Ascending aorta (tissue), 2 donors: ENCODE data around the gene CXCL12. TPM values are rescaled to one million over a fixed set of nuclear protein-coding genes. Genes with fewer than 3 reads are reported as not detected.

Experiments used
- DNase-seq, 2 donors: peaks; one replicate each; pipeline ENCODE4 v3.0.0-alpha.2; 2019; ENCODE audit warnings: low spot score in 2 of 2
- H3K27ac ChIP-seq, 2 donors: fragments of 200-600 bp; sonication (generic); one replicate each; pipeline ENCODE4 v1.5.1; 2016 to 2017; ENCODE audit warnings: mild to moderate bottlenecking in 1 of 2
- H3K27me3 ChIP-seq: fragments of 200-600 bp; sonication (generic); one replicate; pipeline ENCODE4 v1.5.1; 2017
- H3K36me3 ChIP-seq, 2 donors: fragments of 200-600 bp; sonication (generic); one replicate each; pipeline ENCODE4 v1.5.1; 2016
- H3K4me1 ChIP-seq, 2 donors: fragments of 200-600 bp; sonication (generic); one replicate each; pipeline ENCODE4 v1.5.1; 2016 to 2017; ENCODE audit warnings: mild to moderate bottlenecking in 1 of 2
- H3K4me3 ChIP-seq, 2 donors: fragments of 200-600 bp; sonication (generic); one replicate each; pipeline ENCODE4 v1.5.1; 2016 to 2017; ENCODE audit warnings: mild to moderate bottlenecking in 1 of 2
- H3K9me3 ChIP-seq, 2 donors: fragments of 200-600 bp; sonication (generic); one replicate each; pipeline ENCODE4 v1.5.1; 2016
- intact Hi-C: fragments of 100-400 bp; cut with DNase I; formaldehyde crosslinking; loops from one replicate; pipeline ENCODE4 v1.15.1; 2023
- total RNA-seq: library from RNA; depleted of rRNA; stranded (reverse); fragments of >200 nt; gene quantifications from one replicate; pipeline ENCODE4 v1.1.0, GENCODE V29; 2016
- TF ChIP-seq, protein P1 (sequence below), 3 experiments: fragments of 200-600 bp in 2 of 3; fragments of 450-650 bp in 1 of 3; sonication (generic) in 2 of 3; IDR thresholded peaks; one replicate each; pipeline ENCODE4 v1.5.1; 2016 to 2019; ENCODE audit warnings: antibody characterized with exemption in 3 of 3, mild to moderate bottlenecking in 1 of 3, moderate library complexity in 1 of 3

Gene CXCL12
- total RNA-seq, 1 donor from 2014 or later, result 288 TPM

DNA sequence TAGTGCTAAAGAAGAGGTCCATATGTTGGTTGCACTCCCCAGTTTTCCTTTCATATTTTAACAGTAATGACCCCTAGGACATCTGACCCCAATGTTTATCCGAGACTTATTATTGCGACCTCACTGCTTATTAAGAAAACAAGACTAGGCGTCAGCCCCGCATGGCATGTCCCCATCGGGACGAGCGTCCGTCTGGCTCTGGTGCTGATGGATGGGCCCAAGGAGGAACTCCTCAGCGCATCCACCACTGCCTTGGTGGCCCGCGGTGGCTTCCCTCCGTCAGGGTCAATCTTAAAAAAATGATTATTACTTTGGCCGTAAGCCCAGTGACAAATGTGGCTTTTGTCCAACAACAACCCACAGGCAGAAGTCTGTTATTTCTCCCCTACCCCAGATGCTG lies 40.1 kb upstream of the CXCL12 start:
- DNase-seq, result peak in 1 of 2 donors; percentile 39
- intact Hi-C loops, result no loop called here
- Histone ChIP-seq H3K27ac (no peak overlapping the region), H3K4me3 (no peak overlapping the region), H3K27me3 (no peaks in the 10 kb centered on the region), H3K36me3 (no peaks in the 10 kb centered on the region), H3K9me3 (peaks cover 0 to 2% of the 10 kb centered on the region in 2 donors), H3K4me1 (no peaks in the 10 kb centered on the region)
- TF ChIP-seq, protein P1, sequence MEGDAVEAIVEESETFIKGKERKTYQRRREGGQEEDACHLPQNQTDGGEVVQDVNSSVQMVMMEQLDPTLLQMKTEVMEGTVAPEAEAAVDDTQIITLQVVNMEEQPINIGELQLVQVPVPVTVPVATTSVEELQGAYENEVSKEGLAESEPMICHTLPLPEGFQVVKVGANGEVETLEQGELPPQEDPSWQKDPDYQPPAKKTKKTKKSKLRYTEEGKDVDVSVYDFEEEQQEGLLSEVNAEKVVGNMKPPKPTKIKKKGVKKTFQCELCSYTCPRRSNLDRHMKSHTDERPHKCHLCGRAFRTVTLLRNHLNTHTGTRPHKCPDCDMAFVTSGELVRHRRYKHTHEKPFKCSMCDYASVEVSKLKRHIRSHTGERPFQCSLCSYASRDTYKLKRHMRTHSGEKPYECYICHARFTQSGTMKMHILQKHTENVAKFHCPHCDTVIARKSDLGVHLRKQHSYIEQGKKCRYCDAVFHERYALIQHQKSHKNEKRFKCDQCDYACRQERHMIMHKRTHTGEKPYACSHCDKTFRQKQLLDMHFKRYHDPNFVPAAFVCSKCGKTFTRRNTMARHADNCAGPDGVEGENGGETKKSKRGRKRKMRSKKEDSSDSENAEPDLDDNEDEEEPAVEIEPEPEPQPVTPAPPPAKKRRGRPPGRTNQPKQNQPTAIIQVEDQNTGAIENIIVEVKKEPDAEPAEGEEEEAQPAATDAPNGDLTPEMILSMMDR (IDR thresholded peaks at IDR 0.05), result no peak

DNA sequence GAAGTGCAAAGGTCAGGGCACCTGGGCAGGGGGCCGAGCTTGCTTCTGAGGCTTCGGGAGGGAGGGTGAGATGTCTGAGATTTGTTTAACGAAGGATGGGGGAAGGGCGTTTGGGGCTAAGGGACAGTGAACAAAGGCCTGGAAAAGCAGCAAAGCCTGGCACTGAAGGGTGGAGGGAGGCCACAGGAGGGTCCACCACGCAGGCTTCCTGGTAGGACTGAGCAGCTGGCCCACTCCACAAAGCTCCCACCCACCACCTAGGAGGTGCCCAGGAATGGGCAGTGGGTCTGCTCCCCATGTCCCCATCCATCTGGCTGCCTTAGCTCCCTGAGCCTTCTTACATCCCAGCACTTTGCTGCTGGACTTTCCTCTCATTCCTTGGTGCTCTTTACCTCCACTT lies 39.4 kb upstream of the CXCL12 start:
- TF ChIP-seq, protein P1 (IDR thresholded peaks at IDR 0.05), result no peak
- no peak overlapping the region for H3K4me3 ChIP-seq
- no peaks in the 10 kb centered on the region for H3K36me3 ChIP-seq
- peak in 1 of 2 donors; percentile 48 for DNase-seq
- no peak overlapping the region for H3K27ac ChIP-seq
- H3K27me3 ChIP-seq, result no peaks in the 10 kb centered on the region
- intact Hi-C loops, result no loop called here
- H3K4me1 ChIP-seq, result no peaks in the 10 kb centered on the region
- no peaks in the 10 kb centered on the region for H3K9me3 ChIP-seq

DNA sequence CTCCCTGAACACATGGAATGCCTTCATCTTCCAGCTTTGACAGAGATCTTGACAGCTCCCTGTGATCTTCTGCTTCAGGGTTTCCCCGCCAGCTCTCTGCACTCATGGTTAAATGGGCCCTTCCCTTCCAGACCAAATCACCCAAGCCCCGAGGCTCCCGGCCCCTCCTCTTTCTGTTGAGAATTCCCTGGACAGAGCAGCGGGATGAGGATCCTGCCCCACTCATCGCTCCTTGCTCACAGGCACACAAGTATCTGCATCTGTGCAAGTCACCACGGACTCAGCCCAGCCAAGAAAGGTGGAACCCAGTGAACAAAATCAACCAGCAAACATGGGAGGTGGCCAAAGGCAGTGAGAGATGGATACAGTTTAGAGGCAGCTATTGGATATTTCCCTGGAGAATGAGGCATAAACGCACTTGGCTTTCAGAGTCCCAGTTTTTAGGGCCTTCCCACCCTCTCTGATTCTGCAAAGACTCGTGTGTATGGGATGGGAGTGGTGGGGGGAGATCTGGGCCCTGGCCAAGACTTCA lies 37.7 kb upstream of the CXCL12 start:
- intact Hi-C loops, result no loop called here
- DNase-seq, result peak in 1 of 2 donors; percentile 21
- no peak overlapping the region for H3K4me3 ChIP-seq
- no peak overlapping the region for H3K27ac ChIP-seq
- H3K36me3 ChIP-seq, result no peaks in the 10 kb centered on the region
- no peaks in the 10 kb centered on the region for H3K4me1 ChIP-seq
- no peaks in the 10 kb centered on the region for H3K9me3 ChIP-seq
- TF ChIP-seq, protein P1 (IDR thresholded peaks at IDR 0.05), result no peak
- no peaks in the 10 kb centered on the region for H3K27me3 ChIP-seq

DNA sequence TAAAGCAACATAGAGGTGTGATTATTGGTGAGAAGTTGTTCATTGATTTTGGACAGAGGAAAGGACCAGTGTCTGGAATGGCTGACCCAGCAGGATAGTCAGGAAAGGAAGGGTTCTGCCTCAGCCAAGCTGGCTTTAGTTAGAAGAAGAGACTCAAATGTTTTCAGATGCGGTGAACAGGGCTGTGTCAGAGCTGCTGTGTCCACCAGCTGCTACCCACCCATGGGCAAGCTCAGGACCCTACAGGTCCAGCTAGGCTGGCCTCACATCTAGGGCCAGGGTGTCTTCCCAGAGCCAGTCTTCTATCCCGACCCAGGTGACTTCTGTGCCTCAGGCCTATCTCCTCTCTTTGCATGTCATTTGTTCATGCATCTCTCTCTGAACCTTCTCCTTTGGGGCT lies 37.3 kb upstream of the CXCL12 start:
- H3K9me3 ChIP-seq, result no peaks in the 10 kb centered on the region
- H3K4me3 ChIP-seq, result no peak overlapping the region
- no peaks in the 10 kb centered on the region for H3K27me3 ChIP-seq
- TF ChIP-seq, protein P1 (IDR thresholded peaks at IDR 0.05), result no peak
- intact Hi-C loops, result no loop called here
- H3K27ac ChIP-seq, result no peak overlapping the region
- peak in 1 of 2 donors; percentile 52 for DNase-seq
- H3K36me3 ChIP-seq, result no peaks in the 10 kb centered on the region
- peaks cover 0 to under 1% of the 10 kb centered on the region in 2 donors for H3K4me1 ChIP-seq

DNA sequence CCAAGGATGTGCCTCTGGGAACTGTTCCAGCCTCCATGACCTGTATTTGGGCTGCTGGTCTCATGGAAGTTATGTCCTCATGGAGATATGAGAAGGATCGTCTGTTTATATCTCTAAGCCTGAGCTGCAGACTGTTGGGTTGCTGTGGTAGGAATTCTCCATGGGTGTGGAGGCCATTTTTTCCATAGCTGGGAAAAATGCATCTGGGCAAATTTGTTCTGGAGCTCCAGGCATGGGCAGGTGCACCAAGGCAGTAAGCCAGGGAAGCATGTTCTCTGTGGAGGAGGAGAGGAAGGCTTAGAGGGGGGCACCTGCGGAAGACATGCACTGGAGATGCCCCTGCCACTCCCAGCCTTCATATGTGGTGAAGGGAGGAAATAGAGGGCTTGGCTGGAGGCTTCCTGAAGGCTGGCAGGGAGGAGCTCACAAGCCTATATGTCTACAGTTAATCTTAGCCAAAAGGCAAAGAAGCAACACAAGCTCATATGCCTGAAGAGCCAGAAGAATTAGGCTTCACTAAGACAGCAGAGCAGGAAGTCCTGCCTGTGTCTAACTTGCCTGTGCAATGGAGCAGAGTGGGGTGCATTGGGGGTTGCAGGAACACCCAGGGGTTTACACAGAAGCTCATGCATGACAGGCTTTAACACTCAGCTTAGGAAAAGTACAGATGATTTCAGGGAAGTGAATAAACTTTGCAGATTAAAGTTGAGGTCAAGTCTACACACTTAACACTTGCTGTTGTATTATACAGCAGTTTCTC lies 35.1 kb upstream of the CXCL12 start:
- no peak overlapping the region for H3K4me3 ChIP-seq
- peak in 1 of 2 donors; percentile 19 for DNase-seq

More for the DNA sequence above, 35.1 kb upstream of the CXCL12 start:
- intact Hi-C loops, result no loop called here
- no peaks in the 10 kb centered on the region for H3K9me3 ChIP-seq
- peaks cover 0 to 3% of the 10 kb centered on the region in 2 donors for H3K4me1 ChIP-seq
- TF ChIP-seq, protein P1 (IDR thresholded peaks at IDR 0.05), result no peak
- no peaks in the 10 kb centered on the region for H3K27me3 ChIP-seq
- no peak overlapping the region for H3K27ac ChIP-seq
- no peaks in the 10 kb centered on the region for H3K36me3 ChIP-seq
